NB4 (cell line): ENCODE data around the gene SH2D7.

Source experiments
- DNase-seq: peaks from one replicate; pipeline ENCODE4 v3.0.0; 2010; ENCODE audit warnings: low read depth
- H3K4me3 ChIP-seq: one replicate; pipeline ENCODE4 v1.5.1; 2011; ENCODE audit warnings: mild to moderate bottlenecking, low read depth, low read length, moderate library complexity
- CTCF ChIP-seq: IDR thresholded peaks from one replicate; pipeline ENCODE4 v1.5.1; 2012; ENCODE audit warnings: low read depth, low read length
- MAX ChIP-seq: IDR thresholded peaks from 2 replicates; pipeline ENCODE4 v1.6.1; 2011; ENCODE audit warnings: low read depth, low read length
- MYC ChIP-seq: IDR thresholded peaks from 2 replicates; pipeline ENCODE4 v1.6.1; 2011; ENCODE audit warnings: low read depth, low read length
- POLR2A ChIP-seq: IDR thresholded peaks from 2 replicates; pipeline ENCODE4 v1.6.1; 2011; ENCODE audit warnings: mild to moderate bottlenecking; ENCODE audit not compliant: insufficient read length; ENCODE audit errors: extremely low read depth

The SH2D7 gene

GRCh38 chr15:78129077-78129750, 36.9 kb downstream of the SH2D7 start:
- no peak for DNase-seq
- no peak overlapping the region for H3K4me3 ChIP-seq
- no peak for TF ChIP-seq CTCF
- TF ChIP-seq POLR2A, result no peak
- no peak for TF ChIP-seq MYC
- no peak for TF ChIP-seq MAX

- DNase-seq, result no peak
- TF ChIP-seq POLR2A (no peak), CTCF (no peak), MYC (no peak), MAX (no peak)
- no peak overlapping the region for H3K4me3 ChIP-seq
These were observed 37.5 kb downstream of the SH2D7 start for GRCh38 chr15:78129751-78130287.

DNA sequence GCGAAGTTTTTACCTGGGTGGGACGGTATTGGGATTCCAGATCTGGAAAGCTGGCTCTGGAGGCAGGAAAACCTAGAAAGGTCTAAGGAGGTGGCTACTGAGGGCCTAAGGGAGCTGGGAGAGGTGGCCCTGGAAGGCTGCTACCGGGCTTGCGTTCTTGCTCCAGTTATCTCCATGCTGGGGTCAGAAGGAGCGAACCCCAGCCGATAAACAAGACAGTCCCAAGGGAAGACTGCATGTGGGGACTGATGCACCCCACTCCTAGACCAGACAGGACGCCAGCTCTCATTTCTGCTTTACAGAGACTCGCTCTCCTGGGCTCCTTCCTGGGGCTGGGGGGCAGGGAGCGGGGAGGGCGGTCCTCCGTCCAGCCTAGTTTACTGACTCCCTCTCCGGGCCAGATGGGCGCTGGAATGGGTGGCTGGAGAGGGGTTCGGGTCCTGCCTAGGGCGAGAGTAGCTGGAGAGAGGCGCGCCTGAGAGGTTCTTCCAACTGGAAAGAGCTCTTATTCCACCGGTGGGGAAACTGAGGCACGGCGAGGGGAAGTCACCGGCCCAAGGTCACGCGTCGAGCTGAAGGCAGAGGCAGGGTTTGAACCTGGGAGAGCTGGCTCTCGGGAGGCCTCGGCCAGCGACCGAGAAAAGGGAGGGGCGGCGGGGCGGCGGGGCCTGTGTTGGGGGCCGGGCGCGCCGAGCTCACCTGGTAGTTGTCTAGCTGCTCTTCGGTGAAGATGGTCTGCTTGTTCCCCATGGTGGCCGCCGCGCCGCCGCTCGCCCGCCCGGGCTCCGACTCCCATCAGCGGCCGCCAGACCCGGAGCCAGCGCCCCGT, 38.3 kb downstream of the SH2D7 start:
- DNase-seq, result no peak
- TF ChIP-seq MYC (no peak), MAX (no peak), CTCF (no peak), POLR2A (no peak)
- H3K4me3 ChIP-seq, result no peak overlapping the region

- H3K4me3 ChIP-seq, result peak within 1 kb of the TSS; percentile 77
- peak; percentile 83 for DNase-seq
- TF ChIP-seq POLR2A (peak; percentile 56), MYC (no peak), MAX (peak; percentile 25; the same call in 1 of the 2 replicates), CTCF (peak; percentile 41)
These were observed 39.1 kb downstream of the SH2D7 start, which contains the start of gene CIB2 for GRCh38 chr15:78131295-78132061. TSS of gene CIB2 (minus strand) at chr15:78131445. CDS start at chr15:78131215, 230 bp downstream.

GRCh38 chr15:78133801-78134200, 41.4 kb downstream of the SH2D7 start:
- DNase-seq, result no peak
- H3K4me3 ChIP-seq, result no peak overlapping the region
- no peak for TF ChIP-seq POLR2A
- TF ChIP-seq CTCF, result no peak
- no peak for TF ChIP-seq MYC
- TF ChIP-seq MAX, result no peak
